GM12878 (cell line): Measurements from ENCODE around the gene HIRA. TPM values are rescaled to one million over a fixed set of nuclear protein-coding genes. Genes with fewer than 3 reads are reported as not detected.

Source experiments
- ATAC-seq: fragments of 200-7000 bp; cut with Tn5 transposase; 3 replicates; pipeline ENCODE4 v1.9.1; 2020; ENCODE audit warnings: mild to moderate bottlenecking, moderate library complexity
- BruUV-seq: library from RNA; stranded (reverse); fragments of 400-500 nt; replicated peaks from 2 replicates; lab custom pipeline; 2021; lab: Mats Ljungman, UMichigan
- CTCF ChIA-PET: fragments of 300-600 bp; sonication (Branson Sonifier 250); formaldehyde crosslinking; extraction: SDS; loops from one replicate; lab custom pipeline; 2021; ENCODE audit warnings: inconsistent platforms; lab: Yijun Ruan, JAX
- POLR2A ChIA-PET: fragments of 350-600 bp; formaldehyde crosslinking; extraction: SDS; loops from one replicate; lab custom pipeline; 2021; ENCODE audit warnings: inconsistent platforms; lab: Charles Lee
- RAD21 ChIA-PET: fragments of 300-600 bp; sonication (Branson Sonifier 250); formaldehyde crosslinking; loops from one replicate; lab custom pipeline; 2023; ENCODE audit warnings: antibody characterized with exemption; ENCODE audit not compliant: unreplicated experiment; lab: Charles Lee
- SMC1A ChIA-PET: fragments of 300-600 bp; sonication (Branson Sonifier 250); formaldehyde crosslinking; loops from one replicate; lab custom pipeline; 2023; ENCODE audit not compliant: unreplicated experiment, uncharacterized antibody; lab: Charles Lee
- DNase-seq: peaks from one replicate; pipeline ENCODE4 v3.0.0-alpha.2; 2011; ENCODE audit warnings: low read depth, low spot score
- FAIRE-seq: peaks from 3 replicates; lab custom pipeline; 2011; peaks lifted over from hg19 to GRCh38; lab: Jason Lieb, UNC
- H2AFZ ChIP-seq: 2 replicates; pipeline ENCODE4 v1.6.0; 2011; ENCODE audit warnings: low read depth, low read length, control low read depth; ENCODE audit not compliant: control insufficient read depth
- H3K27ac ChIP-seq: 2 replicates; pipeline ENCODE4 v1.5.1; 2011; ENCODE audit warnings: control low read depth; ENCODE audit not compliant: control insufficient read depth, insufficient read depth
- H3K27me3 ChIP-seq, 2 experiments: replicated peaks in 1 of 2; 2 replicates each; pipeline versions ENCODE4 v1.6.0 to v1.6.1; 2011; ENCODE audit warnings: low read length in 1 of 2; ENCODE audit not compliant: control insufficient read depth in 2 of 2, insufficient read depth in 2 of 2
- H3K36me3 ChIP-seq, 2 experiments: 2 replicates each; pipeline ENCODE4 v1.5.1; 2011; ENCODE audit warnings: low read length in 1 of 2; ENCODE audit not compliant: control insufficient read depth in 2 of 2, insufficient read depth in 2 of 2
- H3K4me1 ChIP-seq: 2 replicates; pipeline ENCODE4 v1.6.1; 2011; ENCODE audit warnings: mild to moderate bottlenecking, low read length, moderate library complexity, mixed read lengths; ENCODE audit not compliant: control insufficient read depth, insufficient read depth
- H3K4me2 ChIP-seq: 2 replicates; pipeline ENCODE4 v1.6.0; 2011; ENCODE audit warnings: control low read depth; ENCODE audit not compliant: control insufficient read depth, insufficient read depth
- H3K4me3 ChIP-seq: fragments of 200-600 bp; sonication (generic); 2 replicates; pipeline ENCODE4 v1.5.1; 2016
- H3K79me2 ChIP-seq: 2 replicates; pipeline ENCODE4 v1.6.0; 2011; ENCODE audit warnings: low read length; ENCODE audit not compliant: control insufficient read depth, insufficient read depth
- H3K9ac ChIP-seq: 2 replicates; pipeline ENCODE4 v1.8.0; 2011; ENCODE audit warnings: low read length, control low read depth, mixed read lengths; ENCODE audit not compliant: control insufficient read depth, insufficient read depth
- H3K9me3 ChIP-seq: replicated peaks from 3 replicates; pipeline ENCODE4 v1.5.1; 2011; ENCODE audit warnings: mild to moderate bottlenecking, low read length; ENCODE audit not compliant: control insufficient read depth, insufficient read depth
- H4K20me1 ChIP-seq: 2 replicates; pipeline ENCODE4 v1.6.0; 2011; ENCODE audit not compliant: control insufficient read depth, insufficient read depth
- IKZF2 ChIP-seq, 2 experiments: fragments of 450-650 bp; IDR thresholded peaks; 2 replicates each; pipeline ENCODE4 v1.6.1; 2017; ENCODE audit warnings: mild to moderate bottlenecking in 2 of 2, moderate library complexity in 2 of 2
- MLLT1 ChIP-seq: fragments of 450-650 bp; IDR thresholded peaks from 2 replicates; pipeline ENCODE4 v1.6.1; 2016; ENCODE audit warnings: mild to moderate bottlenecking
- PKNOX1 ChIP-seq: fragments of 450-650 bp; IDR thresholded peaks from 2 replicates; pipeline ENCODE4 v1.6.1; 2016; ENCODE audit warnings: mild to moderate bottlenecking
- RAD21 ChIP-seq: IDR thresholded peaks from 2 replicates; pipeline ENCODE4 v1.6.1; 2011; ENCODE audit warnings: mild to moderate bottlenecking, low read depth, low read length, moderate library complexity; ENCODE audit not compliant: insufficient read depth
- RFX5 ChIP-seq: IDR thresholded peaks from 2 replicates; pipeline ENCODE4 v1.6.1; 2011; ENCODE audit warnings: low read depth, low read length, improper control_type of control experiment
- RUNX3 ChIP-seq: IDR thresholded peaks from 2 replicates; pipeline ENCODE4 v1.6.1; 2012; ENCODE audit warnings: low read length, inconsistent platforms
- SMAD5 ChIP-seq: IDR thresholded peaks from 2 replicates; pipeline ENCODE4 v1.6.1; 2016; ENCODE audit warnings: antibody characterized with exemption, low read depth
- SMC3 ChIP-seq: IDR thresholded peaks from 2 replicates; pipeline ENCODE4 v1.6.1; 2011; ENCODE audit warnings: low read length, improper control_type of control experiment, borderline replicate concordance
- STAT3 ChIP-seq: IDR thresholded peaks from 2 replicates; pipeline ENCODE4 v1.6.1; 2011; ENCODE audit warnings: low read depth, low read length, improper control_type of control experiment
- ZNF207 ChIP-seq: fragments of 450-650 bp; IDR thresholded peaks from 2 replicates; pipeline ENCODE4 v1.6.1; 2014; ENCODE audit warnings: antibody characterized with exemption, mild to moderate bottlenecking, borderline replicate concordance
- ZSCAN29 ChIP-seq: fragments of 450-650 bp; IDR thresholded peaks from 2 replicates; pipeline ENCODE4 v1.6.1; 2017; ENCODE audit warnings: mild to moderate bottlenecking, moderate library complexity
- WGBS: methylation state at CpG from one replicate; pipeline ENCODE4 v1.1.6; 2016; ENCODE audit warnings: low lambda C conversion rate; ENCODE audit not compliant: insufficient replicate concordance, insufficient coverage; ENCODE audit errors: missing lambda C conversion rate; 5-methylcytosine and 5-hydroxymethylcytosine counted together
- in situ Hi-C: fragments of 300-500 bp; cut with MboI; formaldehyde crosslinking; loops from 9 replicates; pipeline ENCODE4 v1.14.3; 2018; ENCODE audit warnings: mixed read lengths
- intact Hi-C: fragments of 100-400 bp; cut with micrococcal nuclease; formaldehyde crosslinking; loops from one replicate; pipeline ENCODE4 v1.14.2; 2022; ENCODE audit not compliant: unreplicated experiment
- polyA plus RNA-seq, 11 experiments: library from polyadenylated mRNA; depleted of rRNA in 4 of 11; unstranded in 6 of 11; stranded (reverse) in 5 of 11; fragments of >200 nt; fragmentation: Nextera tagmentation in 4 of 11; fragmentation: Illumina TruSeq in 1 of 11; extraction: Ambion mirVana in 4 of 11; extraction: Trizol in 1 of 11; gene quantifications; 1 replicate in 1 of 11; 2 replicates in 10 of 11; pipeline versions ENCODE4 v1.2.1 to v1.2.3, GENCODE V29; 2011 to 2016; ENCODE audit warnings: inconsistent platforms in 2 of 11, missing spikeins in 2 of 11, low read depth in 1 of 11
- total RNA-seq, 4 experiments: library from RNA; depleted of rRNA in 3 of 4; stranded (reverse); fragments of >200 nt in 3 of 4; fragmentation: Illumina TruSeq in 1 of 4; extraction: Trizol in 1 of 4; gene quantifications; 2 replicates each; pipeline versions ENCODE4 v1.2.1 to v1.2.3, GENCODE V29; 2013 to 2021
- TF ChIP-seq, protein P1 (sequence below), 3 experiments: IDR thresholded peaks in 2 of 3; conservative IDR thresholded peaks in 1 of 3; 2 replicates each; pipeline ENCODE4 v1.5.1; 2011; ENCODE audit warnings: low read depth in 3 of 3, low read length in 3 of 3, mild to moderate bottlenecking in 3 of 3, control low read depth in 2 of 3, moderate library complexity in 2 of 3, inconsistent platforms in 1 of 3, mixed read lengths in 1 of 3; ENCODE audit not compliant: control insufficient read depth in 2 of 3, insufficient read depth in 1 of 3; ENCODE audit errors: extremely low read depth in 1 of 3
- TF ChIP-seq, protein P2 (sequence below): IDR thresholded peaks from 2 replicates; pipeline ENCODE4 v1.6.1; 2012; ENCODE audit warnings: low read depth, low read length, improper control_type of control experiment

Gene HIRA
- total and polyA plus RNA-seq, 10 of the 15 experiments (the other 5 are each of a cell fraction or from before 2014, with no cell fraction given) = 0.34 to 32.7 (median 14.5) TPM

- Histone ChIP-seq H3K4me1 (no peaks in the 10 kb centered on the region), H3K36me3 (peaks cover 12 to 19% of the 10 kb centered on the region in 2 experiments; a peak in 2 of 4 replicates), H3K4me3 (peak overlapping the region; percentile 97), H3K27me3 (no peaks in the 10 kb centered on the region), H3K79me2 (peaks cover 39% of the 10 kb centered on the region), H3K27ac (peak overlapping the region; percentile 97; the same call in 1 of the 2 replicates), H3K4me2 (peak overlapping the region; percentile 79), H4K20me1 (no peaks in the 10 kb centered on the region; the same call in 1 of the 2 replicates), H3K9ac (peak overlapping the region; percentile 80), H2AFZ (no peak overlapping the region; the same call in 1 of the 2 replicates), H3K9me3 (no peaks in the 10 kb centered on the region)
- no TSS peak for BruUV-seq
- DNase-seq (no peak), FAIRE-seq (no peak), ATAC-seq (no peak)
- WGBS = 15% methylated on average over 5 of the region's 5 CpGs
- ChIA-PET CTCF (interaction anchor here (0.7 to 3.2 kb wide), 26 partner anchors 11 to 362 kb away, joined by 3 to 36 read pairs (median 3); partner anchors contain the start of genes ESS2 and SLC25A1), RAD21 (interaction anchor here (0.7 to 3.6 kb wide), 10 partner anchors 26 to 333 kb away, joined by 3 to 25 read pairs (median 4); partner anchors contain the start of genes C22orf39, ESS2 and SLC25A1), SMC1A (interaction anchor here (0.6 to 3.8 kb wide), 17 partner anchors 12 to 298 kb away, joined by 3 to 19 read pairs (median 4); partner anchors contain the start of genes C22orf39, HIRA, MRPL40 and SLC25A1), POLR2A (interaction anchor here (0.8 to 1.4 kb wide), 4 partner anchors 46 to 378 kb away, joined by 3 to 9 read pairs (median 3); partner anchors contain the start of gene HIRA)
- intact Hi-C loops = loop anchor here (2.0 to 10.0 kb wide), 3 partner anchors 29 to 183 kb away; partner anchors contain the start of gene CLTCL1
- in situ Hi-C loops = no loop called here
- TF ChIP-seq SMC3 = peak; percentile 17; the same call in 1 of the 2 replicates
- TF ChIP-seq RFX5 = no peak
- peak; percentile 13; the same call in 1 of the 2 replicates for TF ChIP-seq RUNX3
- TF ChIP-seq SMAD5 = no peak
- TF ChIP-seq STAT3 = no peak
- TF ChIP-seq RAD21 = 0 out of 2 replicates have a peak, but pooled peaks have one; percentile 17
- peak; percentile 84 for TF ChIP-seq PKNOX1
- no peak for TF ChIP-seq ZSCAN29
- TF ChIP-seq IKZF2 (IDR thresholded peaks at IDR 0.05) = 0 out of 4 replicates have a peak, but pooled peaks of 1 of the 2 experiments have one; percentile 6
- TF ChIP-seq, protein P1, sequence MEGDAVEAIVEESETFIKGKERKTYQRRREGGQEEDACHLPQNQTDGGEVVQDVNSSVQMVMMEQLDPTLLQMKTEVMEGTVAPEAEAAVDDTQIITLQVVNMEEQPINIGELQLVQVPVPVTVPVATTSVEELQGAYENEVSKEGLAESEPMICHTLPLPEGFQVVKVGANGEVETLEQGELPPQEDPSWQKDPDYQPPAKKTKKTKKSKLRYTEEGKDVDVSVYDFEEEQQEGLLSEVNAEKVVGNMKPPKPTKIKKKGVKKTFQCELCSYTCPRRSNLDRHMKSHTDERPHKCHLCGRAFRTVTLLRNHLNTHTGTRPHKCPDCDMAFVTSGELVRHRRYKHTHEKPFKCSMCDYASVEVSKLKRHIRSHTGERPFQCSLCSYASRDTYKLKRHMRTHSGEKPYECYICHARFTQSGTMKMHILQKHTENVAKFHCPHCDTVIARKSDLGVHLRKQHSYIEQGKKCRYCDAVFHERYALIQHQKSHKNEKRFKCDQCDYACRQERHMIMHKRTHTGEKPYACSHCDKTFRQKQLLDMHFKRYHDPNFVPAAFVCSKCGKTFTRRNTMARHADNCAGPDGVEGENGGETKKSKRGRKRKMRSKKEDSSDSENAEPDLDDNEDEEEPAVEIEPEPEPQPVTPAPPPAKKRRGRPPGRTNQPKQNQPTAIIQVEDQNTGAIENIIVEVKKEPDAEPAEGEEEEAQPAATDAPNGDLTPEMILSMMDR (IDR thresholded peaks at IDR 0.05 in 2 of 3, conservative IDR thresholded peaks at IDR 0.05 in 1 of 3; ENCODE audit: control insufficient read depth in 2 of 3, extremely low read depth in 1 of 3, insufficient read depth in 1 of 3, low read depth in 3 of 3, low read length in 3 of 3) = peak in 2 of 3 experiments; percentile 17 to 53; a peak in 3 of 6 replicates
- TF ChIP-seq, protein P2, sequence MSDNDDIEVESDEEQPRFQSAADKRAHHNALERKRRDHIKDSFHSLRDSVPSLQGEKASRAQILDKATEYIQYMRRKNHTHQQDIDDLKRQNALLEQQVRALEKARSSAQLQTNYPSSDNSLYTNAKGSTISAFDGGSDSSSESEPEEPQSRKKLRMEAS = no peak
- no peak for TF ChIP-seq MLLT1
- TF ChIP-seq ZNF207 = no peak
Measured at GRCh38 chr22:19477321-19478044, 46.0 kb upstream of the HIRA start.
